H9 (cell line): Measurements from ENCODE around the gene RPIA. TPM values are rescaled to one million over a fixed set of nuclear protein-coding genes. Genes with fewer than 3 reads are reported as not detected.

Experiments used
- DNase-seq: peaks from one replicate; pipeline ENCODE4 v3.0.0-alpha.2; 2017
- H2AFZ ChIP-seq: one replicate; pipeline ENCODE4 v1.6.1; 2013; ENCODE audit warnings: mild to moderate bottlenecking, low read length, control low read depth, moderate library complexity
- H2AK5ac ChIP-seq: 2 replicates; pipeline ENCODE4 v1.6.1; 2013; ENCODE audit warnings: low read length, control low read depth, mixed read lengths; ENCODE audit not compliant: insufficient read length
- H2BK120ac ChIP-seq: one replicate; pipeline ENCODE4 v1.6.1; 2013; ENCODE audit warnings: low read depth, mild to moderate bottlenecking, low read length, control low read depth, inconsistent platforms; ENCODE audit not compliant: poor library complexity, severe bottlenecking
- H2BK12ac ChIP-seq: 2 replicates; pipeline ENCODE4 v1.6.1; 2013; ENCODE audit warnings: low read length, control low read depth, mixed read lengths, low read depth; ENCODE audit not compliant: insufficient read length
- H2BK15ac ChIP-seq: 2 replicates; pipeline ENCODE4 v1.6.1; 2013; ENCODE audit warnings: low read depth, low read length, control low read depth
- H2BK20ac ChIP-seq: one replicate; pipeline ENCODE4 v1.6.1; 2013; ENCODE audit warnings: low read depth, mild to moderate bottlenecking, low read length, control low read depth, inconsistent platforms; ENCODE audit not compliant: poor library complexity, severe bottlenecking
- H2BK5ac ChIP-seq: 2 replicates; pipeline ENCODE4 v1.6.1; 2013; ENCODE audit warnings: low read length, control low read depth, mixed read lengths; ENCODE audit not compliant: insufficient read length
- H3K14ac ChIP-seq: 2 replicates; pipeline ENCODE4 v1.6.1; 2013; ENCODE audit warnings: low read length, control low read depth; ENCODE audit not compliant: insufficient read depth
- H3K18ac ChIP-seq: 2 replicates; pipeline ENCODE4 v1.6.1; 2013; ENCODE audit warnings: low read depth, mild to moderate bottlenecking, mixed read lengths, low read length, control low read depth; ENCODE audit not compliant: insufficient read length
- H3K23ac ChIP-seq: 2 replicates; pipeline ENCODE4 v1.6.1; 2013; ENCODE audit warnings: low read length, control low read depth, mixed read lengths, low read depth; ENCODE audit not compliant: insufficient read length
- H3K23me2 ChIP-seq: 2 replicates; pipeline ENCODE4 v1.6.1; 2013; ENCODE audit warnings: low read depth, mild to moderate bottlenecking, mixed read lengths, low read length, control low read depth; ENCODE audit not compliant: insufficient read length, poor library complexity, severe bottlenecking
- H3K27ac ChIP-seq: 2 replicates; pipeline ENCODE4 v1.5.1; 2013; ENCODE audit warnings: low read length, control low read depth, mixed read lengths, low read depth; ENCODE audit not compliant: insufficient read length
- H3K27me3 ChIP-seq: 2 replicates; pipeline ENCODE4 v1.6.1; 2013; ENCODE audit warnings: low read length, control low read depth, inconsistent platforms; ENCODE audit not compliant: insufficient read depth
- H3K4ac ChIP-seq: 2 replicates; pipeline ENCODE4 v1.6.1; 2013; ENCODE audit warnings: low read depth, mild to moderate bottlenecking, control low read depth, inconsistent platforms, low read length, moderate library complexity
- H3K4me1 ChIP-seq: 2 replicates; pipeline ENCODE4 v1.6.1; 2013; ENCODE audit warnings: low read length, control low read depth, inconsistent platforms; ENCODE audit not compliant: insufficient read depth
- H3K4me2 ChIP-seq: 2 replicates; pipeline ENCODE4 v1.6.1; 2013; ENCODE audit warnings: low read length, control low read depth, mixed read lengths; ENCODE audit not compliant: insufficient read length, insufficient read depth
- H3K56ac ChIP-seq: 2 replicates; pipeline ENCODE4 v1.6.1; 2013; ENCODE audit warnings: low read depth, mild to moderate bottlenecking, mixed read lengths, low read length, control low read depth; ENCODE audit not compliant: insufficient read length
- H3K79me1 ChIP-seq: 2 replicates; pipeline ENCODE4 v1.6.1; 2013; ENCODE audit warnings: low read depth, mild to moderate bottlenecking, moderate library complexity, low read length, control low read depth, inconsistent platforms; ENCODE audit not compliant: insufficient read depth, poor library complexity, severe bottlenecking
- H3K79me2 ChIP-seq: 2 replicates; pipeline ENCODE4 v1.6.1; 2013; ENCODE audit warnings: low read length, control low read depth, inconsistent platforms; ENCODE audit not compliant: insufficient read depth
- H3K9ac ChIP-seq: 2 replicates; pipeline ENCODE4 v1.6.1; 2013; ENCODE audit warnings: low read length, control low read depth, mixed read lengths; ENCODE audit not compliant: insufficient read length; ENCODE audit errors: extremely low read depth
- H3K9me3 ChIP-seq: one replicate; pipeline ENCODE4 v1.6.1; 2013; ENCODE audit warnings: low read depth, low read length, inconsistent platforms; ENCODE audit not compliant: control insufficient read depth
- H3T11ph ChIP-seq: one replicate; pipeline ENCODE4 v1.6.1; 2013; ENCODE audit warnings: mild to moderate bottlenecking, low read length, control low read depth, inconsistent platforms
- H4K20me1 ChIP-seq: one replicate; pipeline ENCODE4 v1.6.1; 2013; ENCODE audit not compliant: control insufficient read depth, insufficient read length, insufficient read depth
- H4K5ac ChIP-seq: 2 replicates; pipeline ENCODE4 v1.6.1; 2013; ENCODE audit warnings: low read depth, mild to moderate bottlenecking, mixed read lengths, low read length, control low read depth; ENCODE audit not compliant: insufficient read length
- H4K8ac ChIP-seq: replicated peaks from 2 replicates; pipeline ENCODE4 v1.6.1; 2013; ENCODE audit warnings: low read length, control low read depth, mixed read lengths, low read depth; ENCODE audit not compliant: insufficient read length
- H4K91ac ChIP-seq: 2 replicates; pipeline ENCODE4 v1.6.1; 2013; ENCODE audit warnings: low read depth, mild to moderate bottlenecking, moderate library complexity, mixed read lengths, low read length, control low read depth; ENCODE audit not compliant: insufficient read length
- H3K27ac Mint-ChIP-seq, 3 experiments: 2 replicates in 2 of 3; 3 replicates in 1 of 3; pipeline ENCODE4 v1.8.0; 2020 to 2021; ENCODE audit warnings: mixed read lengths in 3 of 3, mild to moderate bottlenecking in 1 of 3, moderate library complexity in 1 of 3
- H3K27me3 Mint-ChIP-seq: 2 replicates; pipeline ENCODE4 v1.8.0; 2021; ENCODE audit warnings: low read depth, mild to moderate bottlenecking, moderate library complexity, mixed read lengths
- H3K36me3 Mint-ChIP-seq, 3 experiments: 2 replicates in 2 of 3; 3 replicates in 1 of 3; pipeline ENCODE4 v1.8.0; 2020 to 2021; ENCODE audit warnings: low read depth in 3 of 3, mixed read lengths in 3 of 3; ENCODE audit not compliant: insufficient read depth in 1 of 3
- H3K4me1 Mint-ChIP-seq, 2 experiments: 2 replicates each; pipeline ENCODE4 v1.8.0; 2020; ENCODE audit warnings: mixed read lengths in 2 of 2
- H3K4me3 Mint-ChIP-seq, 2 experiments: 2 replicates in 1 of 2; 3 replicates in 1 of 2; pipeline ENCODE4 v1.8.0; 2020 to 2021; ENCODE audit warnings: mild to moderate bottlenecking in 2 of 2, mixed read lengths in 2 of 2, moderate library complexity in 1 of 2
- H3K9me3 Mint-ChIP-seq, 2 experiments: 2 replicates in 1 of 2; 3 replicates in 1 of 2; pipeline ENCODE4 v1.8.0; 2020; ENCODE audit warnings: mild to moderate bottlenecking in 2 of 2, mixed read lengths in 2 of 2, moderate library complexity in 1 of 2
- WGBS: extraction: QIAGEN DNeasy Blood & Tissue Kit; methylation state at CpG from one replicate; pipeline ENCODE4 v1.1.7; 2013; ENCODE audit warnings: missing lambda C conversion rate, low lambda C conversion rate, mixed read lengths; ENCODE audit not compliant: insufficient read length; ENCODE audit errors: extremely low coverage; 5-methylcytosine and 5-hydroxymethylcytosine counted together
- total RNA-seq: library from RNA; stranded (reverse); gene quantifications from 2 replicates; pipeline ENCODE4 v1.2.1, GENCODE V29; 2021
- TF ChIP-seq, protein P1 (sequence below): fragments of 200-600 bp; sonication (generic); conservative IDR thresholded peaks from 3 replicates; pipeline ENCODE4 v1.8.0; 2021; ENCODE audit warnings: antibody characterized with exemption, mild to moderate bottlenecking

The RPIA gene
- total RNA-seq, 1 experiment from 2014 or later: 18.6 TPM

DNA sequence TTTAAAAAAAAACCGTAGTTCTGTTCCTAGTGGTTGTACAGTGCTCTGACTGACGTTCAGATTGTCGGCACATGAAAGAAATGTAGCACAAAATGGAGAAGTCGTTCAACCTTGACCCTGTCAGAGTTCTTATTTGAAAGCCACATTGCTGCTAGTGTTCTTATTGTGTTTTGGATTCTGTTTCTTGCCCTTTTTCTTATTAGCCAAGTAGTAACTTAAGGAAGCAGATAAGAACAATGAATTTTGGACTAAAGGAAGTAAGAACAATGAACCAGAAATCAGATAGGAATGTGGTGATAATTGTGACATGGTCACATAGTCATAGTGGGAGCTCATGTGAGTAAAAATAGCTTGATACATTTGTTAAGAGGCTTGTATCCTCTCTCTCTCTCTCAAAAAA, 45.9 kb downstream of the RPIA start:
- no peak overlapping the region for H2AFZ ChIP-seq
- Mint-ChIP-seq H3K9me3 (peaks cover 3 to 7% of the 10 kb centered on the region in 2 experiments; a peak in 4 of 5 replicates), H3K4me3 (no peak overlapping the region), H3K27me3 (no peaks in the 10 kb centered on the region), H3K4me1 (peaks cover 9 to 15% of the 10 kb centered on the region in 2 experiments), H3K27ac (no peak overlapping the region; a peak in 1 of 7 replicates), H3K36me3 (peaks cover 32 to 43% (median 41%) of the 10 kb centered on the region in 3 experiments)
- H3K27ac ChIP-seq: no peak overlapping the region
- no peak overlapping the region for H3K56ac ChIP-seq
- no peak overlapping the region for H2BK20ac ChIP-seq
- H2BK120ac ChIP-seq: no peak overlapping the region
- H4K91ac ChIP-seq: no peak overlapping the region
- no peak overlapping the region for H4K8ac ChIP-seq
- DNase-seq: no peak
- no CpG with 5 or more reads among the region's 4 CpGs for WGBS
- H3K23ac ChIP-seq: no peak overlapping the region
- H3K27me3 ChIP-seq: no peaks in the 10 kb centered on the region
- H2BK15ac ChIP-seq: no peak overlapping the region
- no peaks in the 10 kb centered on the region for H4K20me1 ChIP-seq
- no peak overlapping the region for H3K14ac ChIP-seq
- no peak overlapping the region for H3T11ph ChIP-seq
- no peaks in the 10 kb centered on the region for H3K79me1 ChIP-seq
- H2AK5ac ChIP-seq: no peak overlapping the region
- H2BK12ac ChIP-seq: no peak overlapping the region
- H3K9ac ChIP-seq: no peak overlapping the region
- no peak overlapping the region for H2BK5ac ChIP-seq
- H3K18ac ChIP-seq: no peak overlapping the region
- H3K4me1 ChIP-seq: no peaks in the 10 kb centered on the region
- no peak overlapping the region for H3K4me2 ChIP-seq
- no peaks in the 10 kb centered on the region for H3K79me2 ChIP-seq
- no peak overlapping the region for H3K4ac ChIP-seq
- no peaks in the 10 kb centered on the region for H3K9me3 ChIP-seq
- TF ChIP-seq, protein P1, sequence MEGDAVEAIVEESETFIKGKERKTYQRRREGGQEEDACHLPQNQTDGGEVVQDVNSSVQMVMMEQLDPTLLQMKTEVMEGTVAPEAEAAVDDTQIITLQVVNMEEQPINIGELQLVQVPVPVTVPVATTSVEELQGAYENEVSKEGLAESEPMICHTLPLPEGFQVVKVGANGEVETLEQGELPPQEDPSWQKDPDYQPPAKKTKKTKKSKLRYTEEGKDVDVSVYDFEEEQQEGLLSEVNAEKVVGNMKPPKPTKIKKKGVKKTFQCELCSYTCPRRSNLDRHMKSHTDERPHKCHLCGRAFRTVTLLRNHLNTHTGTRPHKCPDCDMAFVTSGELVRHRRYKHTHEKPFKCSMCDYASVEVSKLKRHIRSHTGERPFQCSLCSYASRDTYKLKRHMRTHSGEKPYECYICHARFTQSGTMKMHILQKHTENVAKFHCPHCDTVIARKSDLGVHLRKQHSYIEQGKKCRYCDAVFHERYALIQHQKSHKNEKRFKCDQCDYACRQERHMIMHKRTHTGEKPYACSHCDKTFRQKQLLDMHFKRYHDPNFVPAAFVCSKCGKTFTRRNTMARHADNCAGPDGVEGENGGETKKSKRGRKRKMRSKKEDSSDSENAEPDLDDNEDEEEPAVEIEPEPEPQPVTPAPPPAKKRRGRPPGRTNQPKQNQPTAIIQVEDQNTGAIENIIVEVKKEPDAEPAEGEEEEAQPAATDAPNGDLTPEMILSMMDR: no peak
- no peaks in the 10 kb centered on the region for H3K23me2 ChIP-seq
- H4K5ac ChIP-seq: no peak overlapping the region
